Thyroid gland (tissue), 4 donors: ENCODE results near the gene LMOD1. TPM values are rescaled to one million over a fixed set of nuclear protein-coding genes. Genes with fewer than 3 reads are reported as not detected.

Source experiments
- DNase-seq, 2 donors: peaks; one replicate each; pipeline ENCODE4 v3.0.0-alpha.2; 2019
- H3K27ac ChIP-seq, 3 donors: fragments of 200-600 bp; sonication (generic); 1 replicate in 2 of 3; 2 replicates in 1 of 3; pipeline ENCODE4 v1.5.1; 2016 to 2019; ENCODE audit warnings: mild to moderate bottlenecking in 1 of 3, moderate library complexity in 1 of 3
- H3K27me3 ChIP-seq: fragments of 200-600 bp; sonication (generic); one replicate; pipeline ENCODE4 v1.5.1; 2019
- H3K36me3 ChIP-seq, 2 donors: fragments of 200-600 bp; sonication (generic); one replicate each; pipeline ENCODE4 v1.5.1; 2016 to 2019
- H3K4me1 ChIP-seq, 2 donors: fragments of 200-600 bp; sonication (generic); one replicate each; pipeline ENCODE4 v1.5.1; 2017 to 2019
- H3K4me3 ChIP-seq, 3 donors: fragments of 200-600 bp; sonication (generic); replicated peaks in 1 of 3; 1 replicate in 2 of 3; 2 replicates in 1 of 3; pipeline ENCODE4 v1.5.1; 2016; ENCODE audit warnings: mild to moderate bottlenecking in 1 of 3
- H3K9me3 ChIP-seq: fragments of 200-600 bp; sonication (generic); one replicate; pipeline ENCODE4 v1.5.1; 2017
- CTCF ChIP-seq, 6 experiments: fragments of 200-600 bp in 3 of 6; fragments of 450-650 bp in 3 of 6; sonication (generic) in 3 of 6; IDR thresholded peaks; one replicate each; pipeline ENCODE4 v1.5.1; 2016 to 2019; ENCODE audit warnings: antibody characterized with exemption in 6 of 6, mild to moderate bottlenecking in 2 of 6, inconsistent platforms in 1 of 6, moderate library complexity in 1 of 6
- POLR2A ChIP-seq, 2 donors: fragments of 450-650 bp; IDR thresholded peaks; one replicate each; pipeline ENCODE4 v1.6.1; 2017; ENCODE audit warnings: antibody characterized with exemption in 2 of 2, mild to moderate bottlenecking in 2 of 2, moderate library complexity in 1 of 2
- WGBS, 2 donors: methylation state at CpG; one replicate each; pipeline ENCODE4 v1.1.5; 2017; 5-methylcytosine and 5-hydroxymethylcytosine counted together
- intact Hi-C: fragments of 100-400 bp; cut with DNase I; formaldehyde crosslinking; loops from one replicate; pipeline ENCODE4 v1.15.1; 2023
- total RNA-seq, 4 donors: library from RNA; depleted of rRNA; stranded (reverse); fragments of >200 nt; gene quantifications; one replicate each; pipeline ENCODE4 v1.2.3, GENCODE V29; 2016

Gene LMOD1
- total RNA-seq, 4 donors from 2014 or later: 30.6 to 50.0 (median 35.9) TPM

- H3K9me3 ChIP-seq: no peaks in the 10 kb centered on the region
- H3K27me3 ChIP-seq: no peaks in the 10 kb centered on the region
- H3K4me1 ChIP-seq: peaks cover 18 to 26% of the 10 kb centered on the region in 2 donors
- no peak for TF ChIP-seq POLR2A (IDR thresholded peaks at IDR 0.05)
- no peak for TF ChIP-seq CTCF (IDR thresholded peaks at IDR 0.05)
- intact Hi-C loops: no loop called here
- H3K36me3 ChIP-seq: no peaks in the 10 kb centered on the region
- H3K4me3 ChIP-seq: no peak overlapping the region
- no peak for DNase-seq
- peak overlapping the region in 2 of 3 donors; percentile 41 to 75 for H3K27ac ChIP-seq
- WGBS, 2 donors: 48 to 55% methylated on average over 4 of the region's 4 CpGs
Measured at GRCh38 chr1:201939148-201939547, 7.2 kb downstream of the LMOD1 start.

DNA sequence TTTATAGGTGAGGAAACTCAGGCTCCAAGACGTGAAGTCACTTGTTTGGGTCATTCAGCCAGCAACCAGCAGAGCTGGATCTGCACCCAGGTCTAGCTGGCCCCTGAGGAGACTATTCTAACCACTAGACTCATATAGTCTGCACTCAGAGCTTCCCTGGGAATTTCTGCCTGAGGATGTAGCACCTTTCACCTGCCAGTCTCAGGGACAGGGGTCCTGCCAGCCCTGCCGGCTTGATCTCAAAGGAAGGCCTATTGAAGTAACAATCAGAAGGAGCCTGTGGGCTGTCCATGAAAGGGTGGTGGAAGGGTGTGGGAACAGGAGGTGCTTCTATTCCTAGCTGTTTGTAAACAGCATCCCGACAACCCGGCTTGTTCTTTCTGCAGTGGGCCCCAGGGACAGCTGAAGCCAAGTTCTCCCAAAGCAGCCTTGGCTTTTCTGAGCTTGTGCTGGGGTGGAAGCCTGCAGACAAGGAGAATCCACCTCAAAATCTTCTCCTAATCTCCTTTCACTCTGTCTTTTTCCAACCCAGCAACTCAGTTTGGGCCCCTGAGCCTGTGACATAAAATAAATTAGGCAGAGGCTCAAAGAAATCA, 7.8 kb downstream of the LMOD1 start:
- intact Hi-C loops: no loop called here
- Histone ChIP-seq H3K27ac (peak overlapping the region in 2 of 3 donors; percentile 41 to 75), H3K4me1 (peaks cover 19 to 25% of the 10 kb centered on the region in 2 donors), H3K27me3 (no peaks in the 10 kb centered on the region), H3K36me3 (no peaks in the 10 kb centered on the region), H3K9me3 (no peaks in the 10 kb centered on the region), H3K4me3 (no peak overlapping the region)
- DNase-seq: no peak
- 52 to 71% methylated on average over 4 of the region's 4 CpGs for WGBS, 2 donors
- TF ChIP-seq POLR2A (IDR thresholded peaks at IDR 0.05) (no peak), CTCF (IDR thresholded peaks at IDR 0.05) (no peak)

GRCh38 chr1:201937624-201938213, 8.6 kb downstream of the LMOD1 start:
- no peak overlapping the region for H3K4me3 ChIP-seq
- no peak for DNase-seq
- 73 to 79% methylated on average over 5 of the region's 5 CpGs for WGBS, 2 donors

GRCh38 chr1:201933840-201934430, 12.4 kb downstream of the LMOD1 start:
- no peak for DNase-seq
- intact Hi-C loops: no loop called here
- Histone ChIP-seq H3K4me3 (no peak overlapping the region), H3K4me1 (peaks cover 5 to 7% of the 10 kb centered on the region in 2 donors), H3K27me3 (no peaks in the 10 kb centered on the region), H3K9me3 (no peaks in the 10 kb centered on the region), H3K27ac (peak overlapping the region in 1 of 3 donors; percentile 6), H3K36me3 (no peaks in the 10 kb centered on the region)
- WGBS, 2 donors: 37 to 43% methylated on average over 5 of the region's 5 CpGs
- TF ChIP-seq POLR2A (IDR thresholded peaks at IDR 0.05) (no peak), CTCF (IDR thresholded peaks at IDR 0.05) (no peak)

More at GRCh38 chr1:201937624-201938213, 8.6 kb downstream of the LMOD1 start:
- H3K9me3 ChIP-seq: no peaks in the 10 kb centered on the region
- H3K4me1 ChIP-seq: peaks cover 15 to 22% of the 10 kb centered on the region in 2 donors
- H3K27me3 ChIP-seq: no peaks in the 10 kb centered on the region
- intact Hi-C loops: no loop called here
- peak overlapping the region in 2 of 3 donors; percentile 41 to 75 for H3K27ac ChIP-seq
- H3K36me3 ChIP-seq: no peaks in the 10 kb centered on the region
- TF ChIP-seq CTCF (IDR thresholded peaks at IDR 0.05) (no peak), POLR2A (IDR thresholded peaks at IDR 0.05) (no peak)

- H3K36me3 ChIP-seq: no peaks in the 10 kb centered on the region
- WGBS, 2 donors: 80 to 87% methylated on average over 5 of the region's 5 CpGs
- H3K4me1 ChIP-seq: peaks cover 5 to 7% of the 10 kb centered on the region in 2 donors
- H3K27ac ChIP-seq: no peak overlapping the region
- TF ChIP-seq CTCF (IDR thresholded peaks at IDR 0.05): no peak
- no peak for TF ChIP-seq POLR2A (IDR thresholded peaks at IDR 0.05)
- no peaks in the 10 kb centered on the region for H3K9me3 ChIP-seq
- intact Hi-C loops: no loop called here
- H3K4me3 ChIP-seq: no peak overlapping the region
- DNase-seq: no peak
- no peaks in the 10 kb centered on the region for H3K27me3 ChIP-seq
Measured at GRCh38 chr1:201930803-201931202, 15.5 kb downstream of the LMOD1 start.
